HG02642 (cell line): ENCODE results near the gene SLC2A8.
A peak's percentile ranks its signal among the peaks of the same experiment; 100 is the strongest.

Experiments used
- ATAC-seq: cut with Tn5 transposase; IDR thresholded peaks from one replicate; pipeline ENCODE4 v1.9.1; 2021; ENCODE audit warnings: mild to moderate bottlenecking; ENCODE audit not compliant: unreplicated experiment, poor library complexity

SLC2A8 gene

DNA sequence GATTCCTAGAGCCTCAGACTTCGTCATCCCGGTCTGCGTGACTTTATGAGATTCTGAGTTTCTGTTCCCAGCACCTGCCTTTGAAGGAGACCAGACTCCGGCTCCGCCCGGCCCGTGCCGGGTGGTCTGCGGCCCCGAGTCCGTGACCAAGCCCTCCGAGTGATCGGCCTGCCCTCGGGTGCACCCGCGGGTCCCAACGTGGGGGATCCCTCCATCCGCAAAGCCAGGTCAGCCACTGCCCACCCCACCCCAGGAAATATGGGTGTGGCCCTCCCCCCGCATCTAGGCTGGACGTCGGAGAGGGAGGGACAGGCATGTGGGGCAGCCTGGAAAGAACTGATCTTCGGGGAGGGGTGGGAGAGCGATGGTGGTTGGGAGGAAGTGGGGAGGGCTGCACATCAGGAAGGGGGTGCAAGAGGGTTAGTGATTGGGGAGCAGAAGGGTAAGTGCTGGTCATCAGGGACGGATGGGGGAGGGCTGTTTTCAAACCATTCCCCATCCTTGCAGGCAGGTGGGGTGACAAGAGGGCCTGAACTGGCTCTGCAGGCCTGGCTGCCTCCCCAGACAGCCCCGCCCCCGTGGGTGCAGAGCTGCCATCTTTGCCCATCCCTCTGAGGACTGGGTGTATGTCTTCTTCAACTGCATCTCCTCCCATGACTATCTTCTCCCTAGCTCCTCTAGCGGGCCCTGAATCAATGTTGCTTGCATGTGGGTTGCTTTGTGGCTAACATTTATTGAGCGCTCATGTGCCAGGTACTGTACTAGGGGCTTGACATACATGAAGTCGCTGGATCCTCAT, 55.1 kb downstream of the SLC2A8 start:
- peak; percentile 12 for ATAC-seq

DNA sequence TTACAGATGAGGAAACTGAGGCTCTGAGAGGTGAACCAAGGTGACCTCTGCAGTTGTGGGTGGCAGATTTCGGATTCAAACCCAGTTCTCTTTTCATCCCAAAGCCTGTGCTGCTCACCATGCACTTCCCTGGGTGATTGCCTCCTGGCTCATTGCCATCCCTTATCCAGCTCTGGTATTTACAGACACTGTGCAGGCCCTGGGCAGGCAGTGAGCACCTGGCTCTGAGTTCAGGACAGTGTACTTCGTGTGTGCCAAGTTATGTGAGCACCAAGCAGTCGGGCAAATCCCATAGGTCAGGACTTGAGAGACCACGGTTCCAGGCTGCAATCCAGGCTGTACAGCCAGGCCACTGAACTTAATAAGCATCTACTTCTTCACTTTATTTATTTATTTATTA, 55.7 kb downstream of the SLC2A8 start:
- ATAC-seq, result no peak

DNA sequence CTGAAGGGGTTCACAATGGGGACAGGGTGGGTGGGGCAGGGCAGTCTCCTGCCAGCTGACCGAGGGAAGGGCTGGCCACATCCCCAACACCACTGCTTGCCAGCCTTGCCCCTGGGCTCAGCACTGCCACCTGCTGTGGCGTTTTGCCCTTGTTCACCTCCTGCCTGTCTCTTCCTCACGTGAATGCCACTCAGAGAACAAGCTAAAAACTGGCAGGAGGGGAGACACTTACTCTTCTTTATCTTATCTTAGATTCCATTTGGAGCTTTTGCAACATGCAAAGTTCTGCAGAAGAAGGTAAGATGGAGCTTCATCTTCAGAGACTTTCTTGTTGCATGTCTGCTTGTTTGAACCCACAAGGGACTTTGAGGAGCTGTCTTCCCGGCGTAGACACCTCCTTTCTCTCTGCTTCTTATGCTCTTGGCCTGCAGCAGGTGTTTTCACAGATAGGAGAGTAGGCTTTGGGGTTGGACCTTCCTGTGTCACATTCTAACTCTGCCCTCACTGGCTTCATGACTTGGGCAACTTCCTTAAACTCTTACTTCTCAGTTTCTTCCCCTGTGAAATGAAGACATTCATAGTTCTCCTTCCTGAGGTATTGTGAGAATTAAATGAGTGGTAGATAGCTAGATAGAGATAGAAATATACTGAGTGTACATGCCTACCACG, 58.5 kb downstream of the SLC2A8 start:
- no peak for ATAC-seq

DNA sequence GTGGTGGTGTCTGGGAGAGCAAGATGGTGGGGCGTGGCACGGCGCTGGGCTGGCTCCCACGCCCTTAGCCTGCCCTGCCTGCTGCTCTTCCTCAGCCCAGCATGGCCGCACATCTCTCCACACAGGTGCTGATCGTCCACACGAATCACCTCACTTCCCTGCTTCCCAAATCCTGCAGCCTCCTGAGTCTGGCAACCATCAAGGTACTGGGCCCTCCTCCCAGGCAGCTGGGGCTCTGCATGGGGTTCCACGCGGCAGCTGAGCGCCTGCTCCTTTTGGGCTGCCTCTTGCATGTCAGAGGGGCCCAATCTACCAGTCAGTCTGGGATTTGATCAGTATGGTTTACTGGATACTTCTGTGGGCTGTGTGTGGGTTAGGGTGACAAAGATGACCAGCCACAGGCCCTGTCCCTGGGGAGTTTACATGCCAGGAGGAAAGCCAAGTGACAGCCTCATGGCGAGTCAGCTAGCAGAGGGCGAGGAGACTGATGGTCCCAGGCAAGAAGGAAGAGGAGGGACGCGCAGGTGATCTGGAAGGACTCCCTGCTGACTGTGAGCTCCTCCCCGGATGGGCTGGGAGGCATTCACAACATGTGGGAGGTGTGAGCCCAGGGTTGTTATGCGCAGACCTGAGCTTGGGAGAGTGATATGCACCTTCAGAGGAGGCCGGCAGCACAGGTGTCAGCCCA, 60.4 kb downstream of the SLC2A8 start:
- no peak for ATAC-seq
